GM12872 (cell line): ENCODE results near the gene COL16A1.
A peak's percentile ranks its signal among the peaks of the same experiment; 100 is the strongest.

Experiments
- CTCF ChIP-seq: IDR thresholded peaks from 3 replicates; pipeline ENCODE4 v1.5.1; 2011; ENCODE audit warnings: low read depth, mild to moderate bottlenecking, low read length, moderate library complexity; ENCODE audit not compliant: insufficient read depth

Gene COL16A1

GRCh38 chr1:31642366-31642765 lies 61.5 kb downstream of the COL16A1 start:
- TF ChIP-seq CTCF = no peak

- no peak for TF ChIP-seq CTCF
Observed at GRCh38 chr1:31640964-31641363, 62.9 kb downstream of the COL16A1 start.

GRCh38 chr1:31640179-31640578 lies 63.6 kb downstream of the COL16A1 start:
- 0 out of 3 replicates have a peak, but pooled peaks have one; percentile 16 for TF ChIP-seq CTCF

GRCh38 chr1:31639543-31639942 lies 64.3 kb downstream of the COL16A1 start:
- TF ChIP-seq CTCF = no peak

- no peak for TF ChIP-seq CTCF
Observed at GRCh38 chr1:31637915-31638673, 65.7 kb downstream of the COL16A1 start.

- peak; percentile 63 for TF ChIP-seq CTCF
Observed at GRCh38 chr1:31633117-31633516, 70.7 kb downstream of the COL16A1 start.

- no peak for TF ChIP-seq CTCF
Observed at GRCh38 chr1:31632649-31633048, 71.2 kb downstream of the COL16A1 start.
